Measurements from ENCODE around the gene RAVER1.
A peak's percentile ranks its signal among the peaks of the same experiment; 100 is the strongest.

The RAVER1 gene

GRCh38 chr19:10356431-10356830 is 23.1 kb upstream of the RAVER1 start:
- Histone ChIP-seq H3K4me3 (ENCODE audit: low read depth, low read length) (no peak overlapping the region), H3K4me1 (ENCODE audit: control insufficient read depth, insufficient read depth, low read length) (no peaks in the 10 kb centered on the region), H3K27ac (ENCODE audit: extremely low read depth, low read depth, low read length) (no peak overlapping the region), H3K9me3 (ENCODE audit: control insufficient read depth, insufficient read depth, low read depth, low read length) (no peaks in the 10 kb centered on the region), H3K36me3 (ENCODE audit: control insufficient read depth in 2 of 2, insufficient read depth in 1 of 2, low read length in 2 of 2) (peaks cover 16 to 69% of the 10 kb centered on the region in 2 experiments; a peak in 2 of 3 replicates)
- CTCF ChIA-PET: interaction anchor here (0.6 kb wide), 1 partner anchor 284 kb away, joined by 3 read pairs; no protein-coding TSS in a partner anchor
- TF ChIP-seq ZSCAN18 (tag by site-specific recombination; IDR thresholded peaks at IDR 0.05) (no peak), ZNF488 (tag by site-specific recombination; IDR thresholded peaks at IDR 0.05) (no peak), ZNF10 (tag by site-specific recombination; IDR thresholded peaks at IDR 0.05) (no peak), PRDM6 (tag by site-specific recombination; IDR thresholded peaks at IDR 0.05) (no peak), ZNF571 (tag by site-specific recombination; IDR thresholded peaks at IDR 0.05) (no peak), SP7 (tag by site-specific recombination; IDR thresholded peaks at IDR 0.05) (no peak), ZNF610 (tag by site-specific recombination; IDR thresholded peaks at IDR 0.05; ENCODE audit: borderline replicate concordance) (no peak), BCL11B (tag by site-specific recombination; IDR thresholded peaks at IDR 0.05; ENCODE audit: low read depth) (no peak), ZNF626 (tag by site-specific recombination; IDR thresholded peaks at IDR 0.05) (no peak), PATZ1 (tag by site-specific recombination; IDR thresholded peaks at IDR 0.05) (no peak), ZBTB6 (tag by site-specific recombination; IDR thresholded peaks at IDR 0.05) (no peak), ZNF510 (tag by site-specific recombination; IDR thresholded peaks at IDR 0.05; ENCODE audit: insufficient replicate concordance) (no peak)
- POLR2A ChIA-PET: no interaction called here

GRCh38 chr19:10353793-10354391 is 20.6 kb upstream of the RAVER1 start:
- ChIA-PET POLR2A (interaction anchor here (0.6 to 1.2 kb wide), 3 partner anchors 9 to 62 kb away, joined by 3 read pairs; partner anchors contain the start of gene TYK2), CTCF (no interaction called here)
- Histone ChIP-seq H3K9me3 (ENCODE audit: control insufficient read depth, insufficient read depth, low read depth, low read length) (no peaks in the 10 kb centered on the region), H3K4me3 (ENCODE audit: low read depth, low read length) (no peak overlapping the region), H3K36me3 (ENCODE audit: control insufficient read depth in 2 of 2, insufficient read depth in 1 of 2, low read length in 2 of 2) (peaks cover 9 to 67% of the 10 kb centered on the region in 2 experiments; a peak in 2 of 3 replicates), H3K4me1 (ENCODE audit: control insufficient read depth, insufficient read depth, low read length) (no peaks in the 10 kb centered on the region), H3K27ac (ENCODE audit: extremely low read depth, low read depth, low read length) (no peak overlapping the region)
- no peak for TF ChIP-seq ZNF23 (tag by site-specific recombination; IDR thresholded peaks at IDR 0.05; ENCODE audit: borderline replicate concordance)
- peak; percentile 29; the same call in 1 of the 2 replicates for TF ChIP-seq EGR2 (tag by site-specific recombination; IDR thresholded peaks at IDR 0.05; ENCODE audit: low read depth)
- TF ChIP-seq ZNF580 (tag by site-specific recombination; IDR thresholded peaks at IDR 0.05): no peak
- peak; percentile 54 for TF ChIP-seq SP3 (tag by site-specific recombination; IDR thresholded peaks at IDR 0.05)
- no peak for TF ChIP-seq HIC1 (tag by site-specific recombination; IDR thresholded peaks at IDR 0.05)
- TF ChIP-seq ELK4 (IDR thresholded peaks at IDR 0.05; ENCODE audit: borderline replicate concordance, low read depth, low read length): no peak
- peak; percentile 98 for TF ChIP-seq KLF9 (tag by site-specific recombination; IDR thresholded peaks at IDR 0.05; ENCODE audit: low read depth)
- TF ChIP-seq ZNF792 (tag by site-specific recombination; IDR thresholded peaks at IDR 0.05): no peak
- no peak for TF ChIP-seq ZNF701 (tag by site-specific recombination; IDR thresholded peaks at IDR 0.05)

Measured in HEK293 (cell line).